Measurements from ENCODE around the gene COL4A5. TPM values are rescaled to one million over a fixed set of nuclear protein-coding genes. Genes with fewer than 3 reads are reported as not detected.

The COL4A5 gene
- 35.1 and 42.5 TPM in 2 replicates for total RNA-seq

DNA sequence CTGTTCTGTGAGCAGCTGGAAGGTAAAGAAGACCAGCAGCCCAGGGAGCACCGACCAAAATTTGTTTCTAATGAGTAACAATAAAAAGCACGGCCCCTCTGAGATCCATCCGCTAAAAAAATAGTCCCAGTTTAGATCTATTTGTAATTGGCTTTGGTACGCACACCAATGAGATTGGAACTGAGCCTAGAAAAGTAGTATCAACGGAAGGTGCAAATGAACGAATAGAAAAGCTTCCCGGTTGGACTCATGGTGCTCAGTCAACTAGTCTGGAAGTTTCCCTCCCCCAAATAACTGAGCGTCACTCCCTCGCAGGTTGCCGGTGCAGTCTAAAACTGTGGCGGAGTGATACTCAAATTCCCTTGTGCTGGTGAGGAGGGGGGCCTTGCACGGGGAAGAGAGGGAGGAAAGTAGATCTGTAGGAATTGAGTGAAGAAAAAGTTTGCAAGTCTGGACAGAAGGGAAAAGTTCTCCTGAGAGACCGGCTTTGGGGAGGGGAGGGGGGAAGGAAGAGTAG lies at the start of gene COL4A5:
TSS of gene COL4A5 (plus strand) at position 413 of the 517 bp plus-strand sequence. CDS start 288 bp downstream, outside the sequence.

DNA sequence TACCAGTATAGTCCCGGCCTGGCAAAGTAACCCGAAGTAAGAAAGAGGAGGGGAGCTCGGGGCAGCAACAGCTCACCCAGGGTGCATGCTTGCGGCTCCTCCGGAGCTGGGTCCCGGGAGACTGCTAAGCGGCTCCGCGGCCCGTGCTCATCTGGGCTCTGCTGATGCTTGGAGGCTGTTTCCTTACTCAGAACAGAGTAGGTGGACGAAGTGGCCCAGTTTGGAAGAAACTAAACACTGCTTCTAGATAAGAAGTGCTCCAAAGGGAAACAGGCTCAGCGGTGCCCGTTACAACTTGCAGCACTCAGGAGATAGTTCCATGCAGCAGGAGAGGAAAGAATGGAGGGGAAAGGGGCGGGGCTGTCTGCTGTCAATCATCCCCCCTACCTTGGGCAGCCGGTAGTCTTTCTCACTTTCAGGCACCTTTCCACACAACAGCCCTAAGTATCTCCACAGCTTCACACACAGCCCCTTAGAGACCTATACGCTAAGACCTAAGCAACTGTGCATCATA lies 1.5 kb upstream of the COL4A5 start, which contains the start of gene COL4A6:
TSS of gene COL4A6 (minus strand) at position 313 of the 514 bp plus-strand sequence. CDS start at position 87, 226 bp downstream.

DNA sequence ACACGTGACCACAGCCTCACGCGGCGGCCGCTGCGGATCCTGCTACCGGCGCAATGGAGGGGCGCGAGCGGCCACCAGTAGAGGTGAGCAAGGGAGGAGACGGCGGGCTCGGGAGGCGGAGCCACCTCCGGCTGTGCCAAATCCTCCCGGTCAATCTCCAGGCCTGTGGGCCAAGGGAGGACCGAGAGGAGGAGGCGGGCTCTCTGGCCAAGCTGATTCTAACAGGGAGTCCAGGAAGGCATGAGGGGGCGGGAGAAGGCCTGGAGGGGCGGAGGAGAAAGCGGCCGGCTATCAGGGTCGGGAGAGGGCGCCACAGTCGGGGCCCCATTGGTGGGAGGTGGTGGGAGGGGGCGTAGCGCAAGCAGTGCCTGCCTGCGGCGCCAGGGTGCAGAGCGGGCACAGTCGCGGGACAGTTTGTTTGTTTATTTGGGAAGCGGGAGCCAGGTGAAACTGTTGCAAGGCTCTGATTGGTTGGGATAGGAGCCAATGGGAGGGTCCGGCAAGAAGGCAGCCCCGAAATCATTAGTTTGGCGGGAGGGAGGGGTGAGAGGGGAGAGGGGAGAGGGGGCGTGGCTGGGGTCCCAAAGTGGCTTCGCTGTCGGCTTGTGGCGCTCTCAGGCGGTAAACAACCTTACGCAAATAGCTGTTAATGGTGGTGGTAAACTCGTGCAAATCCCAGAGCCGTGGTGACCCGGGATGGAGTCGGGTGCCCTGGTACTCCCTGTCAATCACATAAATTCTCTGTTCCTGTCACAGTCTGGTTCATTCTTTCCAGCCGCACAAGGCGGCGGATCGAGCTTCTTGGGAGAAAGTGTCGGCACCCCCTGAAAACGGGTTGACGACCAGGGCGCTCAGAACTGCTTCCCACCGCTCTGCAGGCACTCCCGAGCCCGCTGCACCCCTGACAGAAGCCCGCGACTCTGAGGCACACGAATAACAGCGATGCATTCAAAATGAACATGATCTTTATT lies 297.2 kb downstream of the COL4A5 start, which contains the start of gene IRS4:
TSS of gene IRS4 (minus strand) at position 55 of the 971 bp plus-strand sequence.

Other genes starting within 250 kb of the COL4A5 start
- 0.83 and 1.5 TPM in 2 replicates for gene COL4A6, start 1.4 kb upstream of the COL4A5 start, total RNA-seq